PFSK-1 (cell line): ENCODE results near the gene CXCL14.

Experiments
- FOXP2 ChIP-seq: optimal IDR thresholded peaks from 2 replicates; pipeline ENCODE3; 2011; ENCODE audit warnings: borderline replicate concordance, control low read depth, inconsistent platforms; ENCODE audit not compliant: insufficient read depth; ENCODE audit errors: extremely low read length, extremely low read depth
- POLR2AphosphoS5 ChIP-seq: IDR thresholded peaks from 2 replicates; pipeline ENCODE4 v1.6.1; 2012; ENCODE audit warnings: low read depth, mild to moderate bottlenecking, control low read depth, low read length, moderate library complexity
- SIN3A ChIP-seq: IDR thresholded peaks from 2 replicates; pipeline ENCODE4 v1.6.1; 2012; ENCODE audit warnings: mild to moderate bottlenecking, low read length, moderate library complexity, borderline replicate concordance; ENCODE audit not compliant: insufficient read depth
- TAF1 ChIP-seq: IDR thresholded peaks from 2 replicates; pipeline ENCODE4 v1.6.1; 2012; ENCODE audit warnings: low read length, control low read depth, borderline replicate concordance; ENCODE audit not compliant: insufficient read depth
- TF ChIP-seq, protein P1 (sequence below), 2 experiments: IDR thresholded peaks; 2 replicates each; pipeline versions ENCODE4 v1.6.1 to v1.8.0; 2011 to 2012; ENCODE audit warnings: low read depth in 2 of 2, low read length in 2 of 2, control low read depth in 1 of 2, inconsistent platforms in 1 of 2, mild to moderate bottlenecking in 1 of 2, moderate library complexity in 1 of 2; ENCODE audit not compliant: insufficient read depth in 1 of 2

- TF ChIP-seq POLR2AphosphoS5, result no peak
- no peak for TF ChIP-seq SIN3A
- TF ChIP-seq, protein P1, sequence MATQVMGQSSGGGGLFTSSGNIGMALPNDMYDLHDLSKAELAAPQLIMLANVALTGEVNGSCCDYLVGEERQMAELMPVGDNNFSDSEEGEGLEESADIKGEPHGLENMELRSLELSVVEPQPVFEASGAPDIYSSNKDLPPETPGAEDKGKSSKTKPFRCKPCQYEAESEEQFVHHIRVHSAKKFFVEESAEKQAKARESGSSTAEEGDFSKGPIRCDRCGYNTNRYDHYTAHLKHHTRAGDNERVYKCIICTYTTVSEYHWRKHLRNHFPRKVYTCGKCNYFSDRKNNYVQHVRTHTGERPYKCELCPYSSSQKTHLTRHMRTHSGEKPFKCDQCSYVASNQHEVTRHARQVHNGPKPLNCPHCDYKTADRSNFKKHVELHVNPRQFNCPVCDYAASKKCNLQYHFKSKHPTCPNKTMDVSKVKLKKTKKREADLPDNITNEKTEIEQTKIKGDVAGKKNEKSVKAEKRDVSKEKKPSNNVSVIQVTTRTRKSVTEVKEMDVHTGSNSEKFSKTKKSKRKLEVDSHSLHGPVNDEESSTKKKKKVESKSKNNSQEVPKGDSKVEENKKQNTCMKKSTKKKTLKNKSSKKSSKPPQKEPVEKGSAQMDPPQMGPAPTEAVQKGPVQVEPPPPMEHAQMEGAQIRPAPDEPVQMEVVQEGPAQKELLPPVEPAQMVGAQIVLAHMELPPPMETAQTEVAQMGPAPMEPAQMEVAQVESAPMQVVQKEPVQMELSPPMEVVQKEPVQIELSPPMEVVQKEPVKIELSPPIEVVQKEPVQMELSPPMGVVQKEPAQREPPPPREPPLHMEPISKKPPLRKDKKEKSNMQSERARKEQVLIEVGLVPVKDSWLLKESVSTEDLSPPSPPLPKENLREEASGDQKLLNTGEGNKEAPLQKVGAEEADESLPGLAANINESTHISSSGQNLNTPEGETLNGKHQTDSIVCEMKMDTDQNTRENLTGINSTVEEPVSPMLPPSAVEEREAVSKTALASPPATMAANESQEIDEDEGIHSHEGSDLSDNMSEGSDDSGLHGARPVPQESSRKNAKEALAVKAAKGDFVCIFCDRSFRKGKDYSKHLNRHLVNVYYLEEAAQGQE (IDR thresholded peaks at IDR 0.05; ENCODE audit: insufficient read depth in 1 of 2, low read depth in 2 of 2, low read length in 2 of 2), result no peak
- no peak for TF ChIP-seq TAF1
- no peak for TF ChIP-seq FOXP2
These were observed 17.9 kb downstream of the CXCL14 start for GRCh38 chr5:135560858-135561257.
